ENCODE results near the gene CHD2.
A peak's percentile ranks its signal among the peaks of the same experiment; 100 is the strongest.

The CHD2 gene

GRCh38 chr15:92958105-92958504 lies 58.0 kb downstream of the CHD2 start:
- DNase-seq (ENCODE audit: low read depth): no peak
- no peak for TF ChIP-seq CTCF (IDR thresholded peaks at IDR 0.05; ENCODE audit: low read depth, low read length, missing control alignments)
- H3K4me3 ChIP-seq (ENCODE audit: low read depth, low read length): no peak overlapping the region

GRCh38 chr15:92959219-92959618 lies 59.1 kb downstream of the CHD2 start:
- no peak overlapping the region for H3K4me3 ChIP-seq (ENCODE audit: low read depth, low read length)
- DNase-seq (ENCODE audit: low read depth): no peak

GRCh38 chr15:92960996-92961681 lies 61.0 kb downstream of the CHD2 start:
- no peak for TF ChIP-seq CTCF (IDR thresholded peaks at IDR 0.05; ENCODE audit: low read depth, low read length, missing control alignments)
- H3K4me3 ChIP-seq (ENCODE audit: low read depth, low read length): no peak overlapping the region
- no peak for DNase-seq (ENCODE audit: low read depth)

More at GRCh38 chr15:92959219-92959618, 59.1 kb downstream of the CHD2 start:
- no peak for TF ChIP-seq CTCF (IDR thresholded peaks at IDR 0.05; ENCODE audit: low read depth, low read length, missing control alignments)

GRCh38 chr15:92962914-92963313 lies 62.8 kb downstream of the CHD2 start:
- H3K4me3 ChIP-seq (ENCODE audit: low read depth, low read length): no peak overlapping the region
- TF ChIP-seq CTCF (IDR thresholded peaks at IDR 0.05; ENCODE audit: low read depth, low read length, missing control alignments): no peak
- no peak for DNase-seq (ENCODE audit: low read depth)

GRCh38 chr15:92963794-92964193 lies 63.7 kb downstream of the CHD2 start:
- no peak overlapping the region for H3K4me3 ChIP-seq (ENCODE audit: low read depth, low read length)
- no peak for DNase-seq (ENCODE audit: low read depth)
- no peak for TF ChIP-seq CTCF (IDR thresholded peaks at IDR 0.05; ENCODE audit: low read depth, low read length, missing control alignments)

- H3K4me3 ChIP-seq (ENCODE audit: low read depth, low read length): no peak overlapping the region
- TF ChIP-seq CTCF (IDR thresholded peaks at IDR 0.05; ENCODE audit: low read depth, low read length, missing control alignments): peak; percentile 23
- DNase-seq (ENCODE audit: low read depth): no peak
Observed at GRCh38 chr15:92968926-92969651, 69.0 kb downstream of the CHD2 start.
